B cell (primary cell): ENCODE results near the gene RARS1. TPM values are rescaled to one million over a fixed set of nuclear protein-coding genes. Genes with fewer than 3 reads are reported as not detected.

ENCODE experiments used
- ATAC-seq: fragments of 200-7000 bp; cut with Tn5 transposase; one replicate; pipeline ENCODE4 v1.10.0; 2021; ENCODE audit warnings: low read depth, mild to moderate bottlenecking, moderate number of reproducible peaks, moderate library complexity
- CTCF ChIA-PET: fragments of 350-600 bp; sonication (Branson Sonifier 250); formaldehyde crosslinking; loops from one replicate; lab custom pipeline; 2021; ENCODE audit warnings: antibody characterized with exemption, inconsistent platforms; lab: Charles Lee
- POLR2A ChIA-PET: fragments of 350-600 bp; sonication (Branson Sonifier 250); formaldehyde crosslinking; loops from one replicate; lab custom pipeline; 2021; ENCODE audit warnings: antibody characterized with exemption; lab: Charles Lee
- DNase-seq: peaks from one replicate; pipeline ENCODE4 v3.0.0; 2013
- H2AFZ ChIP-seq: 2 replicates; pipeline ENCODE4 v1.6.1; 2012; ENCODE audit warnings: mild to moderate bottlenecking, low read depth, low read length; ENCODE audit not compliant: insufficient read depth, poor library complexity, severe bottlenecking
- H3K27ac ChIP-seq, 2 donors: 1 replicate in 1 of 2; 2 replicates in 1 of 2; pipeline ENCODE4 v1.5.1; 2012 to 2013; ENCODE audit warnings: low read length in 2 of 2, mild to moderate bottlenecking in 2 of 2, moderate library complexity in 1 of 2
- H3K27me3 ChIP-seq, 4 experiments: fragments of 200-600 bp in 1 of 4; sonication (generic) in 1 of 4; replicated peaks in 1 of 4; 1 replicate in 2 of 4; 2 replicates in 2 of 4; pipeline versions ENCODE4 v1.6.1 to v1.7.0; 2013 to 2016; ENCODE audit warnings: low read length in 3 of 4, mild to moderate bottlenecking in 2 of 4, mixed read lengths in 1 of 4, moderate library complexity in 1 of 4; ENCODE audit not compliant: insufficient read depth in 4 of 4, control insufficient read depth in 3 of 4; ENCODE audit errors: control extremely low read depth in 1 of 4
- H3K36me3 ChIP-seq, 2 experiments: replicated peaks in 1 of 2; 1 replicate in 1 of 2; 2 replicates in 1 of 2; pipeline versions ENCODE4 v1.6.1 to v1.7.1; 2013; ENCODE audit warnings: low read length in 1 of 2; ENCODE audit not compliant: insufficient read depth in 2 of 2, control insufficient read depth in 1 of 2; ENCODE audit errors: control extremely low read depth in 1 of 2, extremely low read depth in 1 of 2
- H3K4me1 ChIP-seq, 2 donors: fragments of 200-600 bp in 1 of 2; sonication (generic) in 1 of 2; 1 replicate in 1 of 2; 2 replicates in 1 of 2; pipeline versions ENCODE4 v1.5.1 to v1.6.1; 2013 to 2017; ENCODE audit warnings: low read length in 2 of 2; ENCODE audit not compliant: control insufficient read depth in 2 of 2, insufficient read depth in 2 of 2
- H3K4me2 ChIP-seq: replicated peaks from 2 replicates; pipeline ENCODE3; 2012; ENCODE audit warnings: mild to moderate bottlenecking, low read depth, low read length; ENCODE audit not compliant: poor library complexity, severe bottlenecking
- H3K4me3 ChIP-seq, 5 experiments: fragments of 200-600 bp in 1 of 5; sonication (generic) in 1 of 5; 1 replicate in 3 of 5; 2 replicates in 2 of 5; pipeline versions ENCODE4 v1.5.1 to v1.7.0; 2011 to 2016; ENCODE audit warnings: low read length in 4 of 5, mild to moderate bottlenecking in 4 of 5, low read depth in 2 of 5, control low read depth in 1 of 5, moderate library complexity in 1 of 5; ENCODE audit not compliant: insufficient read depth in 1 of 5; ENCODE audit errors: control extremely low read depth in 1 of 5, extremely low read depth in 1 of 5
- H3K79me2 ChIP-seq: fragments of 200-600 bp; sonication (generic); one replicate; pipeline ENCODE4 v1.6.0; 2016; ENCODE audit warnings: low read length; ENCODE audit not compliant: control insufficient read depth, insufficient read depth
- H3K9ac ChIP-seq: fragments of 200-600 bp; sonication (generic); 2 replicates; pipeline ENCODE4 v1.6.1; 2017; ENCODE audit warnings: mild to moderate bottlenecking, low read length, moderate library complexity
- H3K9me3 ChIP-seq, 3 donors: one replicate each; pipeline versions ENCODE4 v1.6.1 to v1.7.1; 2013; ENCODE audit warnings: low read length in 2 of 3; ENCODE audit not compliant: control insufficient read depth in 2 of 3, insufficient read depth in 1 of 3; ENCODE audit errors: control extremely low read depth in 1 of 3
- H4K20me1 ChIP-seq: 2 replicates; pipeline ENCODE4 v1.6.0; 2012; ENCODE audit warnings: mild to moderate bottlenecking, low read length; ENCODE audit not compliant: insufficient read depth, control insufficient read depth, poor library complexity, severe bottlenecking
- H3K27ac Mint-ChIP-seq: one replicate; pipeline ENCODE4 v1.8.0; 2021; ENCODE audit warnings: mixed read lengths
- H3K27me3 Mint-ChIP-seq: one replicate; pipeline ENCODE4 v1.8.0; 2021; ENCODE audit warnings: mixed read lengths
- H3K4me1 Mint-ChIP-seq: one replicate; pipeline ENCODE4 v1.8.0; 2021; ENCODE audit warnings: mixed read lengths
- H3K4me3 Mint-ChIP-seq: one replicate; pipeline ENCODE4 v1.8.0; 2021; ENCODE audit warnings: mixed read lengths
- H3K9me3 Mint-ChIP-seq: one replicate; pipeline ENCODE4 v1.8.0; 2022; ENCODE audit warnings: mixed read lengths; ENCODE audit not compliant: insufficient read depth
- CTCF ChIP-seq: fragments of 200-600 bp; IDR thresholded peaks from one replicate; pipeline ENCODE4 v1.8.0; 2022; ENCODE audit warnings: antibody characterized with exemption, mild to moderate bottlenecking
- EZH2 ChIP-seq: IDR thresholded peaks from 2 replicates; pipeline ENCODE4 v1.6.1; 2012; ENCODE audit warnings: borderline replicate concordance, low read depth, mild to moderate bottlenecking, moderate library complexity, low read length; ENCODE audit not compliant: insufficient read depth, poor library complexity, severe bottlenecking
- WGBS: methylation state at CpG from one replicate; pipeline ENCODE4 v1.1.5; 2013; ENCODE audit warnings: missing lambda C conversion rate; ENCODE audit not compliant: insufficient coverage; 5-methylcytosine and 5-hydroxymethylcytosine counted together
- intact Hi-C: fragments of 100-400 bp; cut with micrococcal nuclease; formaldehyde crosslinking; loops from one replicate; pipeline ENCODE4 v1.10.0; 2022
- polyA plus RNA-seq: library from polyadenylated mRNA; depleted of rRNA; stranded (reverse); fragments of >200 nt; gene quantifications from 2 replicates; pipeline ENCODE4 v1.2.3, GENCODE V29; 2012
- total RNA-seq, 2 donors: library from RNA; stranded (reverse); fragments of 120-200 nt in 1 of 2; gene quantifications; 1 replicate in 1 of 2; 2 replicates in 1 of 2; pipeline versions ENCODE4 v1.2.3 to v1.2.4, GENCODE V29; 2013 to 2022

The RARS1 gene
- total and polyA plus RNA-seq, 2 donors (not counting 1 experiment from before 2014, with no cell fraction given): 12.9 to 69.4 TPM

- Mint-ChIP-seq H3K9me3 (no peaks in the 10 kb centered on the region), H3K4me1 (no peaks in the 10 kb centered on the region), H3K27ac (no peak overlapping the region), H3K27me3 (no peaks in the 10 kb centered on the region), H3K4me3 (no peak overlapping the region)
- TF ChIP-seq EZH2: no peak
- TF ChIP-seq CTCF: no peak
- ATAC-seq (no peak), DNase-seq (no peak)
- H3K79me2 ChIP-seq: no peaks in the 10 kb centered on the region
- H3K4me2 ChIP-seq: no peak overlapping the region
- no peak overlapping the region for H3K4me3 ChIP-seq
- H3K4me1 ChIP-seq: no peaks in the 10 kb centered on the region
- no peak overlapping the region for H3K9ac ChIP-seq
- no peaks in the 10 kb centered on the region for H3K9me3 ChIP-seq
- ChIA-PET POLR2A (no interaction called here), CTCF (no interaction called here)
- no peaks in the 10 kb centered on the region for H3K27me3 ChIP-seq
- H3K27ac ChIP-seq: no peak overlapping the region
- no peaks in the 10 kb centered on the region for H3K36me3 ChIP-seq
- 79% methylated on average over 4 of the region's 10 CpGs for WGBS
- no peaks in the 10 kb centered on the region for H4K20me1 ChIP-seq
- intact Hi-C loops: no loop called here
- H2AFZ ChIP-seq: no peak overlapping the region
These were observed 39.2 kb upstream of the RARS1 start for GRCh38 chr5:168446983-168447619.

- Mint-ChIP-seq H3K9me3 (no peaks in the 10 kb centered on the region), H3K27ac (no peak overlapping the region), H3K4me3 (no peak overlapping the region), H3K27me3 (no peaks in the 10 kb centered on the region), H3K4me1 (no peaks in the 10 kb centered on the region)
- H3K4me2 ChIP-seq: no peak overlapping the region
- no peaks in the 10 kb centered on the region for H3K27me3 ChIP-seq
- H4K20me1 ChIP-seq: no peaks in the 10 kb centered on the region
- no peak for DNase-seq
- CTCF ChIA-PET: no interaction called here
- no peak for TF ChIP-seq CTCF
- no peak overlapping the region for H3K27ac ChIP-seq
- no peak overlapping the region for H3K4me3 ChIP-seq
- no peaks in the 10 kb centered on the region for H3K36me3 ChIP-seq
- WGBS: 99% methylated on average over 4 of the region's 4 CpGs
- ATAC-seq: no peak
- H3K9me3 ChIP-seq: no peaks in the 10 kb centered on the region
- no peak overlapping the region for H3K9ac ChIP-seq
- H3K79me2 ChIP-seq: no peaks in the 10 kb centered on the region
- no peak overlapping the region for H2AFZ ChIP-seq
- intact Hi-C loops: no loop called here
- POLR2A ChIA-PET: no interaction called here
- no peaks in the 10 kb centered on the region for H3K4me1 ChIP-seq
These were observed 38.5 kb upstream of the RARS1 start for GRCh38 chr5:168447808-168448207.
